Glomerular visceral epithelial cell (primary cell): Measurements from ENCODE around the gene FBXO40.

Experiments
- DNase-seq: peaks from one replicate; pipeline ENCODE4 v3.0.0-alpha.2; 2016; ENCODE audit errors: extremely low spot score

Gene FBXO40

GRCh38 chr3:121621491-121621890 is 28.3 kb downstream of the FBXO40 start:
- no peak for DNase-seq

GRCh38 chr3:121624147-121624899 is 31.1 kb downstream of the FBXO40 start:
- no peak for DNase-seq

- DNase-seq, result no peak
Observed at GRCh38 chr3:121626495-121626894, 33.3 kb downstream of the FBXO40 start.

DNA sequence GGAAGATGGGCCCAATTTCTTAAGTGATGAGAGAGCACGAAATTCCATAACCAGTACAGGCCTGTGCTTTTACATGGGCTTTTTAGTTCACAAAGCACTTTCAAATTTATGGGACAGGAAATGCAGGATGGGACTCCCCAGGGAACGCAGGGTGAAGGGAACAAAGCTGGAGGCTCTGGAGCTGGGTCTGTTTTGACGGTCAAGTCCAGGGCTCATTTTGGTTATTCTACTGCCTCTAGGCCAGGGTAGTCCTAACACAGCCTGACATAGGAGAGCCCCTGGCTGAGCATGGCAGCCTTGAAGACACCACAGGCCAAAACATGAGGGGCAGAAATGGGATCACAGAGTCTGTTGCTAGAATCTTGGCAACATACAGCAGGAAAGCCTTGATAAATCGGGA is 34.0 kb downstream of the FBXO40 start:
- DNase-seq, result no peak

DNA sequence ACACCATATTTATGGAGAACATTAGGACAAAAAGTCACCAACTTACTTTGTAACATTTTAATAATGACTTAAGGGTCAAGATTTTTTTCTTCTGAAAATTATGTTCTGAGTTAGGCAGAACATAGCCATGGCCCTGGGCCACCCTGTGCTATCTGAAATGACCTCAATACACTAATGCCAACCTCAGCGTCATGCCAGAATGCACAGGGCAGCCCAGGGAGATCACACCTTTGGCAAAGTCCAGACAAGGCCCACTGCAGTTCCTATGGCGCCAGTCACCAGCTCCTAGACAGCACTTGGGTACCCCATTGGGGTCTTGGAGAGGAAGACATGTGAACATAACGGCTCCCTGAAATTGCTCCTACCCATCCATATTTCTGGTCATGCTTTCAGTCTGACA is 34.4 kb downstream of the FBXO40 start:
- DNase-seq, result no peak

DNA sequence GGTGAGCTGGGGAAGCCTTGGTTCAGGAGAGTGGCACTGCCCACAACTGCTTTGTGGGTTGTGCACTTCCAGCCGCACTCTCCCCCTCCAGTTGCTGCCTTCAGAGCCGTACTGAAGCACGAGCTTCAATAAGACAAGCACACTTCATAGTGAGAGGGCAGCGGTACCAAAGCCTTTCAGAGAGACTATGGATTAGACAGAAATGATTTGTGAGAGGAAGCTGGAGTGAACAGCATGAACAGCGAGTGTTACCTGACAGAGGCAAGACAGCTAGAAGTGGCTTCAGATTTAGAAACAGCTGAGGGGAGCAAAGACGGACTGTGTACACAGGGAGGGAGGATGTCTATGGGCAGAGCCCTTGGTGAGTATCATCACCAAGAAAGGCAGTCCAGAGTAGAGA is 36.4 kb downstream of the FBXO40 start:
- no peak for DNase-seq

DNA sequence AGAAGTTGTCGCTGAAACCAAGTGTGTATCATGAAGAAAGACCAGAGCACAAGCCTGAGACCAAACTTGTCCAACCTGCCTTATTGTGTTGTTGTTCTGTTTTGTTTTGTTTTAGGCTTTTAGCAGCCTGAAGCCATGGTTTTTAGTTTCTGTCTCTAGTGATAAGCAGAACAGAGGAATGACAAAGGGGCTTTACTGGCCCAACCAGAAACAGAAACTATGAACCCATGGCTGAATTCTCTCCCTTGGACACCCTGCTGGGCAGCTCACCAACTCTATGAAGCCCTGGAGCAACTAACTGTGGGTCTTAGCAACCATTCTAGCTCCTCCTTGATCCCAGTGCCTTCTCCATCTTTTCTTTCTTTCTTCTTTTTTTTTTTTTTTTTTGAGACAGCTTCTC is 37.2 kb downstream of the FBXO40 start:
- DNase-seq, result no peak

- DNase-seq, result no peak
Observed at GRCh38 chr3:121637922-121638321, 44.7 kb downstream of the FBXO40 start.

DNA sequence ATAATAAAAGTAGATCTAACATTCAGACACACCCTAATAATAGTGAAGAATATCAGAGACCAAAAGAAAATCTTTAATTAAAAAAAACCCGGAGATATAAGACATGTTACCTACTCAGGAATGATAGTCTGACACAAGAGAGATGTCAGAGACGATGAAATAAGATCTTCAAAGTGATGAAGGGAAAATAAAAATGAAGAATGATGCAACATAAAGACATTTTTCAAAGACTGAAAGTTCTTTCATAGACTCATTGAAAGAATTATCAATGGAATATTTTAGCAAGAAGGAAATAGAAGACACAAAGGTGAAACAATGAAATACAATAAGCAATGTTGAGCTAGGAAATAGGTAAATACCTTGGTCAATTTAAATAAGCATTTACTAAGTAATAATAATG is 47.9 kb downstream of the FBXO40 start:
- no peak for DNase-seq

GRCh38 chr3:121642601-121643314 is 49.6 kb downstream of the FBXO40 start:
- DNase-seq, result no peak

DNA sequence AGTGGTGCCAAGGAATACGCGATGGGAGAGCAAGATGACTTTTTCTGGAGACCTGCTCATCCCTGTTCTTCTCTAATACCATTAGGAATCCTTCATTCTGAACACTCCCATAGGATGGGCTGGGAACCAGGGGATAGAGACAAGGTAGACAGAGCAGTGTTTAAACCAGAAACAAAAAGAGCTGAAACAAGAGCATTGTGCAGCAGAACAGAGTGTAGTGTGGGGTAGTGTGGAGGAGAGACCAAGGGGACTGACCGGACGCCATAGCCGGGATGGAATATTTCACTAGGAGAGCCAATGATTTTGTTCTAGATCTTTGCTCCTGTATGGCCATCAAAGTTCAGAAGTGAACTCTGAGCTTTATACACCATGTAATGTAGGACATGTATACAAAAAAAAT is 51.9 kb downstream of the FBXO40 start:
- DNase-seq, result no peak

- no peak for DNase-seq
Observed at GRCh38 chr3:121648219-121648958, 55.2 kb downstream of the FBXO40 start.

GRCh38 chr3:121649645-121650044 is 56.5 kb downstream of the FBXO40 start:
- no peak for DNase-seq

DNA sequence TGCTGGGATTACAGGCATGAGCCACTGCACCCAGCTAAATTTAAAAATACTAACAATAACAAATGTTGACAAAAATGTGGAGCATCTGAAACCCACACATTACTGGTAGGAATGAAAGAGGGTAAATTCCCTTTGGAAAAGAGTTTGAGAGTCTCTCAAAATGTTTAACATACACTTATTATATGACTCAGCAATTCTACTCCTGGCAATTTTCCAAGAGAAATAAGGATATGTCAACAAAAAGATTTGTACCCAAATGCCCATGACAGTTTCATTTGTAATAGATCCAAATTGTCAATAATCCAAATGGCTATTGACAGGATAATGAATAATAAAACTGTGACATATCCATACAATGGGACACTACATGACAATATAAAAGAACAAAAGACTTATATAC is 58.5 kb downstream of the FBXO40 start:
- DNase-seq, result no peak

- DNase-seq, result no peak
Observed at GRCh38 chr3:121654493-121655385, 61.6 kb downstream of the FBXO40 start.

DNA sequence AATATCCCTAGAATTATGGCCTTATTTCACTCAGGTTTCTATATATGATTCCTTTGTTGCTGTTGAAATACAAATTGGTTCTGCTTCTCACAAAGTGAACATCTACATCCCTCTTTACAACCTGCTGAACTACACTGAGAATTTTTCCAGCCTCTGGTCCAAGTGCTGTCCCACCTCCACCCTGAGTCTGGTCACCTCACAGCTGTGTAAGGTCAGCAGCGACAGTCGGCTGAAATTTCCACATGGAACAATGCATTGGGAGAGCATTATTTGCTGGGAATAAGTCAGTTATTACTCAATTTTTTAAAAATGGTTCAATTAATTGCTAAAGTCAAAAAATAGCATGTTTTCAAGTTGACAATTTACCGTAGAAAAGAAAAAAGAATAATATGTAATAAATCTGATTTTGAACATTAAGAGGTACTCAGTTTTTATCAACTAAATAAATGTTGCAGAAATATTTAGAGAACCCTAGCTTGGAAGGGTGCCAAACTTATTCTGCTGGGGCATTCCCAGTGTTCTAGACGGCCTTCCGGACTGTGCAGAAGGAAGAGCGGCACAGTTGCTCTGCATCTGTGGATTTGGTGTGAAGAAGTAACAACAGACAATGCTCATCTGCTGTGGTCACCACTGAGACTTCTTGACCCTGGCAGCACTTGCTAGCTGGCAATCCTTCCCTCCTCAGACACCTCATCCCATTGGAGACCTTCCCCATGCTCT is 65.7 kb downstream of the FBXO40 start:
- DNase-seq, result no peak

GRCh38 chr3:121659586-121659985 is 66.4 kb downstream of the FBXO40 start:
- DNase-seq, result no peak

DNA sequence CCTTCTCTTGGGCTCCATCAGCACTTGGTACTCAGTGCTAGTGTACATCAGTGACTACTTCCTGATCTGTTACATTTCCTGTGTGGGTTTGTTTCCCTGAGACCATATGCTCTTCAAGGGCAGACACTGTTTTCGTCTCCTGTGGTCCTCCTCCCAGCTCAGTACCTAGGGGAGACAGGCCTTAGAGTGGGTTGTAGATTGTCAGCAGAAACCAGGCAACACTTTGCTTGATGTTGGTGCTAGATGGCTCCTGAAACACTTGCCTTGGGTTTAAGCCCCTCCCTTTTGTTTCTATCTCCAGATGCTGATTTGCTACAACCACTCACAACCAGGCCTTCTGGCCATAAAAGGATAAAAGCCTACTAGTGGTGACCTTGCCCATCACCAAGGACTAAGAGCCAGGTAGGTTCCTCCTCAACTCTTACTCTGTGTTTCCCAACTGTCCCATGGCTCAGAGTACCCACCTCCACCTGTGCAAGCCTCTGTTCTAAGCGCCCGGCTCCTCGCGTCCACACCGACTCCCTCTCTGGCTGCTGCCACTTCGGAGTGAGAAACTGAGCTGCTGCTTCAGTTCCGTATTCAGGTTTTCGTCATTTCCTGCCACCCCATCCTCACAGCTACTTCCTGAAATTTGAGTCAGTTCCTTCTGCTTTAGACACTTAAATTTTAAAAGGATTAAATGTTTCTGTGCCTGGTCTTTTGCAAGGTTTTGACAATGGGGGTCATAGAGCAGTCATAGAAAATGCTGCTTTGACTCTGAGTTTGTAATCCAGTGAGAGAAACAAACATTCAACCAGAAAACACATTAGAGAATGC is 67.4 kb downstream of the FBXO40 start, which contains the start of gene HCLS1:
TSS of gene HCLS1 (minus strand) at position 548 of the 816 bp plus-strand sequence. CDS start 2,556 bp downstream, outside the sequence.
- DNase-seq, result no peak

- DNase-seq, result no peak
Observed at GRCh38 chr3:121661376-121661775, 68.2 kb downstream of the FBXO40 start.

- no peak for DNase-seq
Observed at GRCh38 chr3:121662742-121663141, 69.6 kb downstream of the FBXO40 start.
